Activated naive CD4-positive, alpha-beta T cell treated with anti-CD3 and anti-CD28 coated beads, Interleukin-2, amount 10 ng/mL, durations not matched to agents 7 days and 5 days (primary cell): ENCODE results near the gene PGAM2.

Experiments
- CTCF ChIA-PET: fragments of 350-600 bp; sonication (Branson Sonifier 250); formaldehyde crosslinking; loops from one replicate; lab custom pipeline; 2021; ENCODE audit warnings: antibody characterized with exemption; lab: Charles Lee
- DNase-seq: peaks from one replicate; pipeline ENCODE4 v3.0.0-alpha.2; 2020
- H3K27ac Mint-ChIP-seq: one replicate; pipeline ENCODE4 v1.8.0; 2021; ENCODE audit warnings: mild to moderate bottlenecking, moderate library complexity, mixed read lengths
- H3K27me3 Mint-ChIP-seq: one replicate; pipeline ENCODE4 v1.8.0; 2021; ENCODE audit warnings: mild to moderate bottlenecking, mixed read lengths
- H3K36me3 Mint-ChIP-seq: one replicate; pipeline ENCODE4 v1.8.0; 2021; ENCODE audit warnings: mixed read lengths
- H3K4me1 Mint-ChIP-seq: one replicate; pipeline ENCODE4 v1.8.0; 2021; ENCODE audit warnings: mixed read lengths
- H3K4me3 Mint-ChIP-seq: one replicate; pipeline ENCODE4 v1.8.0; 2021; ENCODE audit warnings: mild to moderate bottlenecking, moderate library complexity, mixed read lengths
- H3K9me3 Mint-ChIP-seq: one replicate; pipeline ENCODE4 v1.8.0; 2021; ENCODE audit warnings: mixed read lengths

Gene PGAM2

GRCh38 chr7:44083796-44084195, 18.4 kb upstream of the PGAM2 start:
- Mint-ChIP-seq H3K27ac (no peak overlapping the region), H3K27me3 (peaks cover 17% of the 10 kb centered on the region), H3K36me3 (peaks cover 13% of the 10 kb centered on the region), H3K9me3 (no peaks in the 10 kb centered on the region), H3K4me1 (peaks cover 22% of the 10 kb centered on the region), H3K4me3 (peak overlapping the region; percentile 65)
- CTCF ChIA-PET: no interaction called here
- DNase-seq: no peak

GRCh38 chr7:44082541-44083207, 17.3 kb upstream of the PGAM2 start:
- CTCF ChIA-PET: no interaction called here
- Mint-ChIP-seq H3K27me3 (peaks cover 15% of the 10 kb centered on the region), H3K4me3 (peak overlapping the region; percentile 89), H3K9me3 (no peaks in the 10 kb centered on the region), H3K27ac (peak overlapping the region; percentile 78), H3K4me1 (peaks cover 26% of the 10 kb centered on the region), H3K36me3 (peaks cover 21% of the 10 kb centered on the region)
- DNase-seq: peak; percentile 99

- H3K27me3 Mint-ChIP-seq: peaks cover 15% of the 10 kb centered on the region
- H3K9me3 Mint-ChIP-seq: no peaks in the 10 kb centered on the region
- H3K27ac Mint-ChIP-seq: peak overlapping the region; percentile 96
- H3K36me3 Mint-ChIP-seq: peaks cover 26% of the 10 kb centered on the region
- peak overlapping the region; percentile 89 for H3K4me3 Mint-ChIP-seq
- H3K4me1 Mint-ChIP-seq: peaks cover 29% of the 10 kb centered on the region
- DNase-seq: peak; percentile 48
- CTCF ChIA-PET: interaction anchor here (0.9 to 1.3 kb wide), 7 partner anchors 9 to 484 kb away, joined by 3 to 7 read pairs (median 4); no protein-coding TSS in a partner anchor
Measured at GRCh38 chr7:44081266-44081748, 15.9 kb upstream of the PGAM2 start.

- no peak for DNase-seq
- Mint-ChIP-seq H3K4me1 (peaks cover 29% of the 10 kb centered on the region), H3K36me3 (peaks cover 28% of the 10 kb centered on the region), H3K4me3 (peak overlapping the region; percentile 89), H3K9me3 (no peaks in the 10 kb centered on the region), H3K27ac (peak overlapping the region; percentile 96), H3K27me3 (peaks cover 15% of the 10 kb centered on the region)
- CTCF ChIA-PET: interaction anchor here (0.9 to 1.3 kb wide), 8 partner anchors 8 to 484 kb away, joined by 3 to 7 read pairs (median 4); no protein-coding TSS in a partner anchor
Measured at GRCh38 chr7:44080686-44081265, 15.4 kb upstream of the PGAM2 start.

GRCh38 chr7:44080118-44080517, 14.8 kb upstream of the PGAM2 start:
- peaks cover 11% of the 10 kb centered on the region for H3K27me3 Mint-ChIP-seq
- CTCF ChIA-PET: interaction anchor here (1.0 kb wide), 3 partner anchors 12 to 117 kb away, joined by 3 to 5 read pairs (median 4); no protein-coding TSS in a partner anchor
- no peak overlapping the region for H3K27ac Mint-ChIP-seq
- H3K36me3 Mint-ChIP-seq: peaks cover 33% of the 10 kb centered on the region
- H3K9me3 Mint-ChIP-seq: no peaks in the 10 kb centered on the region
- H3K4me1 Mint-ChIP-seq: peaks cover 29% of the 10 kb centered on the region
- no peak overlapping the region for H3K4me3 Mint-ChIP-seq
- DNase-seq: no peak

- Mint-ChIP-seq H3K27me3 (peaks cover 10% of the 10 kb centered on the region), H3K9me3 (no peaks in the 10 kb centered on the region), H3K36me3 (peaks cover 35% of the 10 kb centered on the region), H3K27ac (no peak overlapping the region), H3K4me1 (peaks cover 29% of the 10 kb centered on the region), H3K4me3 (no peak overlapping the region)
- no peak for DNase-seq
- CTCF ChIA-PET: interaction anchor here (1.0 kb wide), 1 partner anchor 12 kb away, joined by 5 read pairs; no protein-coding TSS in a partner anchor
Measured at GRCh38 chr7:44079331-44080021, 14.1 kb upstream of the PGAM2 start.

- Mint-ChIP-seq H3K36me3 (peaks cover 36% of the 10 kb centered on the region), H3K27me3 (peaks cover under 1% of the 10 kb centered on the region), H3K4me1 (peaks cover 28% of the 10 kb centered on the region)
Measured at GRCh38 chr7:44078521-44078920, 13.2 kb upstream of the PGAM2 start.

GRCh38 chr7:44077681-44078091, 12.3 kb upstream of the PGAM2 start:
- Mint-ChIP-seq H3K4me1 (peaks cover 21% of the 10 kb centered on the region), H3K36me3 (peaks cover 43% of the 10 kb centered on the region), H3K4me3 (no peak overlapping the region), H3K9me3 (no peaks in the 10 kb centered on the region), H3K27me3 (no peaks in the 10 kb centered on the region), H3K27ac (no peak overlapping the region)
- CTCF ChIA-PET: no interaction called here
- no peak for DNase-seq

More at GRCh38 chr7:44078521-44078920, 13.2 kb upstream of the PGAM2 start:
- no peak overlapping the region for H3K27ac Mint-ChIP-seq
- CTCF ChIA-PET: interaction anchor here (1.2 kb wide), 1 partner anchor 116 kb away, joined by 4 read pairs; no protein-coding TSS in a partner anchor
- no peak for DNase-seq
- no peak overlapping the region for H3K4me3 Mint-ChIP-seq
- no peaks in the 10 kb centered on the region for H3K9me3 Mint-ChIP-seq

GRCh38 chr7:44077061-44077460, 11.7 kb upstream of the PGAM2 start:
- Mint-ChIP-seq H3K4me3 (no peak overlapping the region), H3K36me3 (peaks cover 46% of the 10 kb centered on the region), H3K27me3 (no peaks in the 10 kb centered on the region), H3K27ac (no peak overlapping the region), H3K9me3 (no peaks in the 10 kb centered on the region), H3K4me1 (peaks cover 18% of the 10 kb centered on the region)
- no peak for DNase-seq
- CTCF ChIA-PET: no interaction called here

- peaks cover 16% of the 10 kb centered on the region for H3K4me1 Mint-ChIP-seq
- no peaks in the 10 kb centered on the region for H3K27me3 Mint-ChIP-seq
- no peaks in the 10 kb centered on the region for H3K9me3 Mint-ChIP-seq
- no peak overlapping the region for H3K27ac Mint-ChIP-seq
- no peak for DNase-seq
- peaks cover 45% of the 10 kb centered on the region for H3K36me3 Mint-ChIP-seq
- CTCF ChIA-PET: interaction anchor here (0.7 kb wide), 1 partner anchor 11 kb away, joined by 3 read pairs; no protein-coding TSS in a partner anchor
- H3K4me3 Mint-ChIP-seq: no peak overlapping the region
Measured at GRCh38 chr7:44076101-44076895, 10.9 kb upstream of the PGAM2 start.

GRCh38 chr7:44075296-44076075, 10.1 kb upstream of the PGAM2 start:
- peak; percentile 19 for DNase-seq
- peaks cover 10% of the 10 kb centered on the region for H3K4me1 Mint-ChIP-seq
- CTCF ChIA-PET: interaction anchor here (0.7 kb wide), 2 partner anchors 10 to 11 kb away, joined by 3 read pairs; no protein-coding TSS in a partner anchor
- H3K27me3 Mint-ChIP-seq: no peaks in the 10 kb centered on the region
- peaks cover 39% of the 10 kb centered on the region for H3K36me3 Mint-ChIP-seq
- H3K9me3 Mint-ChIP-seq: no peaks in the 10 kb centered on the region
- no peak overlapping the region for H3K27ac Mint-ChIP-seq
- H3K4me3 Mint-ChIP-seq: no peak overlapping the region

- H3K27me3 Mint-ChIP-seq: no peaks in the 10 kb centered on the region
- no peak for DNase-seq
- H3K4me3 Mint-ChIP-seq: no peak overlapping the region
- peaks cover 10% of the 10 kb centered on the region for H3K4me1 Mint-ChIP-seq
- no peaks in the 10 kb centered on the region for H3K9me3 Mint-ChIP-seq
- peaks cover 39% of the 10 kb centered on the region for H3K36me3 Mint-ChIP-seq
- CTCF ChIA-PET: no interaction called here
- no peak overlapping the region for H3K27ac Mint-ChIP-seq
Measured at GRCh38 chr7:44074349-44074695, 9.0 kb upstream of the PGAM2 start.
